A673 (cell line): ENCODE measurements around the gene UXS1.

Source experiments
- EZH2 ChIP-seq: fragments of 200-600 bp; sonication (generic); IDR thresholded peaks from 2 replicates; pipeline ENCODE4 v1.6.1; 2017; ENCODE audit warnings: borderline replicate concordance, low read depth, mild to moderate bottlenecking, mixed read lengths, antibody characterized with exemption, low read length; ENCODE audit not compliant: poor library complexity, severe bottlenecking
- TF ChIP-seq, protein P1 (sequence below): fragments of 300-800, 200-600 bp; sonication (generic); conservative IDR thresholded peaks from 2 replicates; pipeline ENCODE4 v1.5.1; 2017; ENCODE audit warnings: low read depth, mild to moderate bottlenecking, antibody characterized with exemption, low read length, moderate library complexity, mixed read lengths

DNA sequence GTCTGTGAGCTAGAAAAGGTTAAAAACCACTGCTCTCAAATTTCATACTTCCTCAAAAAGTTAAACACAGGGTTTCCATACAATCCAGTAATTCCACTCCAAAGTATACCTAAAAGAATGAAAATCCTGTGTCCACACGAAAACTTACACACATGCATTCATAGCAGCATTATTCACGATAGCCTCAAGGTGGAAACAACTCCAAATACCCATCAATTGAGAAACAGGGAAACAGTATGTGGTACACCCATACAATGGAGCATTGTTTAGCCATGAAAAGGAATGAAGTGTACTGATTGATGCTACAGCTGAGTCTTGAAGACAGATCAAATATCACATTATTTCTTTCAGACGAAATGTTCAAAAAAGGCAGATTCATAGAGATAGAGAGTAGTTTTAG is 36.7 kb downstream of the UXS1 start:
- no peak for TF ChIP-seq EZH2
- TF ChIP-seq, protein P1, sequence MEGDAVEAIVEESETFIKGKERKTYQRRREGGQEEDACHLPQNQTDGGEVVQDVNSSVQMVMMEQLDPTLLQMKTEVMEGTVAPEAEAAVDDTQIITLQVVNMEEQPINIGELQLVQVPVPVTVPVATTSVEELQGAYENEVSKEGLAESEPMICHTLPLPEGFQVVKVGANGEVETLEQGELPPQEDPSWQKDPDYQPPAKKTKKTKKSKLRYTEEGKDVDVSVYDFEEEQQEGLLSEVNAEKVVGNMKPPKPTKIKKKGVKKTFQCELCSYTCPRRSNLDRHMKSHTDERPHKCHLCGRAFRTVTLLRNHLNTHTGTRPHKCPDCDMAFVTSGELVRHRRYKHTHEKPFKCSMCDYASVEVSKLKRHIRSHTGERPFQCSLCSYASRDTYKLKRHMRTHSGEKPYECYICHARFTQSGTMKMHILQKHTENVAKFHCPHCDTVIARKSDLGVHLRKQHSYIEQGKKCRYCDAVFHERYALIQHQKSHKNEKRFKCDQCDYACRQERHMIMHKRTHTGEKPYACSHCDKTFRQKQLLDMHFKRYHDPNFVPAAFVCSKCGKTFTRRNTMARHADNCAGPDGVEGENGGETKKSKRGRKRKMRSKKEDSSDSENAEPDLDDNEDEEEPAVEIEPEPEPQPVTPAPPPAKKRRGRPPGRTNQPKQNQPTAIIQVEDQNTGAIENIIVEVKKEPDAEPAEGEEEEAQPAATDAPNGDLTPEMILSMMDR, result no peak
